GM18498 (cell line): Measurements from ENCODE around the gene LRRC14B.
"Not testable (repeated sequence)": the region's sequence is repeated elsewhere in the genome, so short reads cannot be mapped to it uniquely, and the experiment has no call there.

ENCODE experiments used
- ATAC-seq: cut with Tn5 transposase; IDR thresholded peaks from one replicate; pipeline ENCODE4 v1.9.1; 2021; ENCODE audit warnings: mild to moderate bottlenecking, moderate library complexity; ENCODE audit not compliant: unreplicated experiment

Gene LRRC14B

DNA sequence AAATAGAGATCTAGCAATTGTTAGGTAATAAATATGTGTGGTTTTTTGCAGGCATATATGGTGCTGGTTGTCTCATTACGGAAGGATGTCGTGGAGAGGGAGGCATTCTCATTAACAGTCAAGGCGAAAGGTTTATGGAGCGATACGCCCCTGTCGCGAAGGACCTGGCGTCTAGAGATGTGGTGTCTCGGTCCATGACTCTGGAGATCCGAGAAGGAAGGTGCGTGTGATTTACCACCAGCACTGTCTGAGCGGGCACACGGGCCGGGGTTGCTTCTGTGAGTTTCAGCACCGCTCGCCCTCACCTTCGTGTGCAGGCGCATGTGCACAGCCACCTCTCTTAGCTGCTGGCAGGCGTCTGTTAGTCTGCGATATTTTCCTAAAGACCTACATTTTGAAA lies 42.1 kb downstream of the LRRC14B start:
- not testable (repeated sequence) for ATAC-seq

- ATAC-seq: no peak
Observed at GRCh38 chr5:234450-234849, 43.2 kb downstream of the LRRC14B start.

GRCh38 chr5:235527-235926 lies 44.2 kb downstream of the LRRC14B start:
- not testable (repeated sequence) for ATAC-seq

DNA sequence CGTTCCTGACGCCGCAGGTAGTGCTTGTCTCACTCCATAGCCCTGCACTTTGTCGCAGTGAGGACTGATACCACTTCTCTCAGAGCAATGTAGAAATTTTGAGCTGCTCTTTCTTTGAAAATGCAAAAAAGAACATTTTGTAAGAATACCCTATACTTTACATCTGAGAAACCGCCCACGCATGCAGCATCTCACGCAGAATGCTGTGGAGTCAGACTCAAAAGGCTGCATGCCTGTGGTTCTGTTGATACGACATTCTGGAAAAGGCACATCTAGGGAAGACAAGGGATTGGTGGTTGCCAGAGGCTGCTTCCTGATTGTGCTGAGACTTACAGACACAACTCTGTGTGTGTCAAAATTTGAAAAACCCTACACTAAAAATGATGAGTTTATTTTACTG lies 46.6 kb downstream of the LRRC14B start:
- ATAC-seq: not testable (repeated sequence)

- not testable (repeated sequence) for ATAC-seq
Observed at GRCh38 chr5:240550-240949, 49.3 kb downstream of the LRRC14B start.

- ATAC-seq: not testable (repeated sequence)
Observed at GRCh38 chr5:241045-241669, 49.9 kb downstream of the LRRC14B start.

- ATAC-seq: not testable (repeated sequence)
Observed at GRCh38 chr5:243683-244367, 52.5 kb downstream of the LRRC14B start.

DNA sequence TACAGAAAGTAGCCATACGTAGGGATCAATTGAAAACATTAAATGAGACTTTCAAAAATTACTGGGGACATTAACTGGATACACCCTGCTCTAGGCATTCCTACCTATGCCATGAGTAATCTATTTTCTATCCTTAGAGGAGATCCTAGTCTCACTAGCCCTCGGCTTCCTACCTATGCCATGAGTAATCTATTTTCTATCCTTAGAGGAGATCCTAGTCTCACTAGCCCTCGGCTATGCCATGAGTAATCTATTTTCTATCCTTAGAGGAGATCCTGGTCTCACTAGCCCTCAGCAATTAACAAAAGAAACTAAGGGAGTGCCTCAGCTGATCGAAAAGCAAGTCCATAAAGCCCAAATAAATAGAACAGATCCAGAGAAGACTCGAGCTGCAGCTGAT lies 54.4 kb downstream of the LRRC14B start:
- ATAC-seq: not testable (repeated sequence)
